IMR-90 (cell line): Measurements from ENCODE around the gene CAMTA2. TPM values are rescaled to one million over a fixed set of nuclear protein-coding genes. Genes with fewer than 3 reads are reported as not detected.
A peak's percentile ranks its signal among the peaks of the same experiment; 100 is the strongest.

ENCODE experiments used
- ATAC-seq: fragments of 200-7000 bp; cut with Tn5 transposase; 2 replicates; pipeline ENCODE4 v1.9.1; 2020; ENCODE audit warnings: low read depth, mild to moderate bottlenecking, moderate library complexity
- BruUV-seq: library from RNA; stranded (reverse); fragments of 400-500 nt; replicated peaks from 2 replicates; lab custom pipeline; 2021; lab: Mats Ljungman, UMichigan
- CTCF ChIA-PET: fragments of 300-600 bp; formaldehyde crosslinking; extraction: SDS; loops from one replicate; lab custom pipeline; 2021; ENCODE audit warnings: antibody characterized with exemption; lab: Yijun Ruan, JAX
- POLR2A ChIA-PET: fragments of 300-600 bp; sonication (Branson Sonifier 250); formaldehyde crosslinking; loops from one replicate; lab custom pipeline; 2022; ENCODE audit warnings: antibody characterized with exemption; ENCODE audit not compliant: unreplicated experiment; lab: Charles Lee
- DNase-seq: peaks from one replicate; pipeline ENCODE4 v3.0.0; 2013
- H2AFZ ChIP-seq: replicated peaks from 2 replicates; pipeline ENCODE3; 2013; ENCODE audit warnings: low read length, mild to moderate bottlenecking; ENCODE audit not compliant: poor library complexity
- H2AK5ac ChIP-seq: 2 replicates; pipeline ENCODE4 v1.6.1; 2013; ENCODE audit warnings: low read depth, low read length, inconsistent platforms
- H2AK9ac ChIP-seq: replicated peaks from 2 replicates; pipeline ENCODE3; 2013; ENCODE audit warnings: mild to moderate bottlenecking, low read depth, low read length, moderate library complexity; ENCODE audit not compliant: poor library complexity
- H2BK120ac ChIP-seq: 2 replicates; pipeline ENCODE4 v1.6.1; 2013; ENCODE audit warnings: low read depth, low read length, inconsistent platforms
- H2BK15ac ChIP-seq: 3 replicates; pipeline ENCODE4 v1.6.1; 2013; ENCODE audit warnings: low read depth, low read length, inconsistent platforms
- H2BK20ac ChIP-seq: 2 replicates; pipeline ENCODE4 v1.6.1; 2013; ENCODE audit warnings: low read depth, mild to moderate bottlenecking, inconsistent platforms, low read length, moderate library complexity
- H2BK5ac ChIP-seq: 2 replicates; pipeline ENCODE4 v1.6.1; 2013; ENCODE audit warnings: mild to moderate bottlenecking, low read depth, low read length, inconsistent platforms; ENCODE audit not compliant: poor library complexity, severe bottlenecking
- H3K14ac ChIP-seq: replicated peaks from 2 replicates; pipeline ENCODE4 v1.6.1; 2013; ENCODE audit warnings: low read depth, low read length, inconsistent platforms
- H3K18ac ChIP-seq: 2 replicates; pipeline ENCODE4 v1.6.1; 2013; ENCODE audit warnings: low read depth, low read length, control low read depth
- H3K23ac ChIP-seq: 2 replicates; pipeline ENCODE4 v1.6.1; 2013; ENCODE audit warnings: low read depth, low read length, inconsistent platforms
- H3K27ac ChIP-seq: 2 replicates; pipeline ENCODE4 v1.5.1; 2013; ENCODE audit warnings: mild to moderate bottlenecking, control low read depth, low read length; ENCODE audit not compliant: insufficient read depth
- H3K27me3 ChIP-seq: 2 replicates; pipeline ENCODE4 v1.6.1; 2013; ENCODE audit warnings: low read length; ENCODE audit not compliant: control insufficient read depth, insufficient read depth
- H3K36me3 ChIP-seq: 2 replicates; pipeline ENCODE4 v1.6.1; 2013; ENCODE audit warnings: low read length, mixed read lengths; ENCODE audit not compliant: control insufficient read depth, insufficient read depth
- H3K4ac ChIP-seq: 2 replicates; pipeline ENCODE4 v1.6.1; 2013; ENCODE audit warnings: low read depth, low read length, inconsistent platforms
- H3K4me1 ChIP-seq: 2 replicates; pipeline ENCODE4 v1.6.1; 2013; ENCODE audit warnings: low read length, mixed read lengths; ENCODE audit not compliant: control insufficient read depth, insufficient read depth
- H3K4me2 ChIP-seq: 2 replicates; pipeline ENCODE4 v1.6.1; 2013; ENCODE audit warnings: low read depth, mild to moderate bottlenecking, control low read depth, low read length, moderate library complexity
- H3K4me3 ChIP-seq: 2 replicates; pipeline ENCODE4 v1.5.1; 2013; ENCODE audit warnings: low read depth, mild to moderate bottlenecking, control low read depth, low read length, moderate library complexity; ENCODE audit not compliant: insufficient read depth
- H3K56ac ChIP-seq: 2 replicates; pipeline ENCODE4 v1.6.1; 2013; ENCODE audit warnings: low read length, inconsistent platforms; ENCODE audit not compliant: insufficient read depth; ENCODE audit errors: extremely low read depth
- H3K79me1 ChIP-seq, 2 experiments: 2 replicates each; pipeline ENCODE4 v1.6.1; 2013; ENCODE audit warnings: low read length in 2 of 2, inconsistent platforms in 1 of 2, low read depth in 1 of 2
- H3K9ac ChIP-seq: 2 replicates; pipeline ENCODE4 v1.6.1; 2013; ENCODE audit warnings: low read depth, low read length, control low read depth
- H3K9me1 ChIP-seq: 2 replicates; pipeline ENCODE4 v1.6.1; 2013; ENCODE audit warnings: low read length, inconsistent platforms; ENCODE audit not compliant: insufficient read depth
- H3K9me3 ChIP-seq: 2 replicates; pipeline ENCODE4 v1.6.1; 2013; ENCODE audit warnings: low read length; ENCODE audit not compliant: control insufficient read depth, insufficient read depth
- H4K20me1 ChIP-seq: 2 replicates; pipeline ENCODE4 v1.6.1; 2013; ENCODE audit warnings: low read length, inconsistent platforms; ENCODE audit not compliant: insufficient read depth
- H4K5ac ChIP-seq: 2 replicates; pipeline ENCODE4 v1.6.1; 2013; ENCODE audit warnings: mild to moderate bottlenecking, low read depth, low read length, control low read depth
- H4K8ac ChIP-seq, 2 experiments: 2 replicates each; pipeline ENCODE4 v1.6.1; 2013; ENCODE audit warnings: low read depth in 2 of 2, low read length in 2 of 2, control low read depth in 1 of 2, inconsistent platforms in 1 of 2
- H4K91ac ChIP-seq: 2 replicates; pipeline ENCODE4 v1.6.1; 2013; ENCODE audit warnings: low read depth, low read length, inconsistent platforms; ENCODE audit not compliant: insufficient read depth
- BHLHE40 ChIP-seq: fragments of 150-350 bp; IDR thresholded peaks from 2 replicates; pipeline ENCODE4 v1.6.1; 2016; ENCODE audit warnings: mild to moderate bottlenecking, low read depth, low read length
- CEBPB ChIP-seq: IDR thresholded peaks from 2 replicates; pipeline ENCODE4 v1.6.1; 2012; ENCODE audit warnings: low read depth, low read length, improper control_type of control experiment
- CHD1 ChIP-seq: IDR thresholded peaks from 2 replicates; pipeline ENCODE4 v1.6.1; 2012; ENCODE audit warnings: low read depth, low read length, improper control_type of control experiment
- FOS ChIP-seq: fragments of 150-350 bp; IDR thresholded peaks from 2 replicates; pipeline ENCODE4 v1.6.1; 2016; ENCODE audit warnings: low read depth, low read length
- MAFK ChIP-seq: IDR thresholded peaks from 2 replicates; pipeline ENCODE4 v1.6.1; 2012; ENCODE audit warnings: low read depth, low read length, improper control_type of control experiment
- MAZ ChIP-seq: IDR thresholded peaks from 2 replicates; pipeline ENCODE4 v1.6.1; 2012; ENCODE audit warnings: low read depth, mild to moderate bottlenecking, low read length, improper control_type of control experiment, moderate library complexity, borderline replicate concordance
- POLR2A ChIP-seq: IDR thresholded peaks from 2 replicates; pipeline ENCODE4 v1.6.1; 2012; ENCODE audit warnings: mild to moderate bottlenecking, low read depth, low read length
- RCOR1 ChIP-seq: IDR thresholded peaks from 2 replicates; pipeline ENCODE4 v1.6.1; 2012; ENCODE audit warnings: mild to moderate bottlenecking, low read length, improper control_type of control experiment; ENCODE audit not compliant: insufficient replicate concordance
- RFX5 ChIP-seq: IDR thresholded peaks from 2 replicates; pipeline ENCODE4 v1.8.0; 2012; ENCODE audit warnings: low read depth, mild to moderate bottlenecking, low read length, moderate library complexity
- USF2 ChIP-seq: fragments of 150-350 bp; IDR thresholded peaks from 2 replicates; pipeline ENCODE4 v1.6.1; 2017; ENCODE audit warnings: mild to moderate bottlenecking, antibody characterized with exemption, low read length, low read depth
- WGBS, 2 experiments: methylation state at CpG; one replicate each; pipeline versions ENCODE4 v1.1.5 to v1.1.7; 2013; ENCODE audit warnings: missing lambda C conversion rate in 2 of 2; ENCODE audit not compliant: insufficient read length in 1 of 2; ENCODE audit errors: extremely low coverage in 2 of 2; 5-methylcytosine and 5-hydroxymethylcytosine counted together
- dilution Hi-C: fragments of 300-500 bp; cut with HindIII; formaldehyde crosslinking; loops from one replicate; pipeline ENCODE4 v1.14.3; 2018; ENCODE audit warnings: low sequenced_read_pairs; ENCODE audit not compliant: unreplicated experiment
- in situ Hi-C: fragments of 300-500 bp; cut with MboI; formaldehyde crosslinking; loops from 3 replicates; pipeline ENCODE4 v1.14.3; 2019; ENCODE audit warnings: low sequenced_read_pairs, inconsistent platforms, mixed read lengths
- intact Hi-C: fragments of 100-400 bp; cut with micrococcal nuclease; formaldehyde crosslinking; loops from 2 replicates; pipeline ENCODE4 v1.10.0; 2022
- polyA plus RNA-seq, 3 experiments: library from polyadenylated mRNA; depleted of rRNA; stranded (reverse); fragments of >200 nt; gene quantifications; 2 replicates each; pipeline ENCODE4 v1.2.3, GENCODE V29; 2012; ENCODE audit warnings: low replicate concordance in 1 of 3
- total RNA-seq: library from RNA; depleted of rRNA; stranded (reverse); fragments of >200 nt; gene quantifications from 2 replicates; pipeline ENCODE4 v1.2.3, GENCODE V29; 2012
- TF ChIP-seq, protein P1 (sequence below): conservative IDR thresholded peaks from 2 replicates; pipeline ENCODE4 v1.5.1; 2012; ENCODE audit warnings: mild to moderate bottlenecking, low read depth, low read length, improper control_type of control experiment

CAMTA2 gene
- total and polyA plus RNA-seq, 2 of the 4 experiments (the other 2 are of a cell fraction) = 1.4 to 54.7 TPM

- Histone ChIP-seq H4K5ac (peak overlapping the region; percentile 56), H2AK5ac (peak overlapping the region; percentile 100), H3K27ac (peak overlapping the region; percentile 79), H3K9me1 (peaks cover 21% of the 10 kb centered on the region), H3K9me3 (no peaks in the 10 kb centered on the region), H3K79me1 (peaks cover 18 to 66% of the 10 kb centered on the region in 2 experiments), H3K4me3 (peak overlapping the region; percentile 39), H2BK20ac (peak overlapping the region; percentile 71), H2BK15ac (peak overlapping the region; percentile 67; the same call in 2 of the 3 replicates), H2AFZ (peak overlapping the region; percentile 91), H4K91ac (peak overlapping the region; percentile 99), H3K4ac (peak overlapping the region; percentile 100), H3K18ac (peak overlapping the region; percentile 87), H3K14ac (peak overlapping the region; percentile 83), H2BK5ac (peak overlapping the region; percentile 94), H3K27me3 (no peaks in the 10 kb centered on the region), H3K4me1 (peaks cover 14% of the 10 kb centered on the region), H3K23ac (peak overlapping the region; percentile 88), H3K9ac (peak overlapping the region; percentile 99), H4K20me1 (peaks cover 3% of the 10 kb centered on the region; the same call in 1 of the 2 replicates), H2BK120ac (peak overlapping the region; percentile 85), H2AK9ac (peak overlapping the region; percentile 100), H3K4me2 (peak overlapping the region; percentile 54), H3K36me3 (peaks cover 27% of the 10 kb centered on the region), H4K8ac (peak overlapping the region; percentile 96 to 97), H3K56ac (peak overlapping the region; percentile 99)
- WGBS, 2 experiments = no CpG with 5 or more reads among the region's 15 CpGs
- CTCF ChIA-PET = no interaction called here
- TF ChIP-seq FOS (peak; percentile 89), USF2 (0 out of 2 replicates have a peak, but pooled peaks have one; percentile 5), CEBPB (peak; percentile 98), POLR2A (peak; percentile 77), RFX5 (no peak), MAZ (no peak; the same call in none of the 2 replicates), CHD1 (no peak), MAFK (no peak), RCOR1 (no peak), BHLHE40 (peak; percentile 66)
- TF ChIP-seq, protein P1, sequence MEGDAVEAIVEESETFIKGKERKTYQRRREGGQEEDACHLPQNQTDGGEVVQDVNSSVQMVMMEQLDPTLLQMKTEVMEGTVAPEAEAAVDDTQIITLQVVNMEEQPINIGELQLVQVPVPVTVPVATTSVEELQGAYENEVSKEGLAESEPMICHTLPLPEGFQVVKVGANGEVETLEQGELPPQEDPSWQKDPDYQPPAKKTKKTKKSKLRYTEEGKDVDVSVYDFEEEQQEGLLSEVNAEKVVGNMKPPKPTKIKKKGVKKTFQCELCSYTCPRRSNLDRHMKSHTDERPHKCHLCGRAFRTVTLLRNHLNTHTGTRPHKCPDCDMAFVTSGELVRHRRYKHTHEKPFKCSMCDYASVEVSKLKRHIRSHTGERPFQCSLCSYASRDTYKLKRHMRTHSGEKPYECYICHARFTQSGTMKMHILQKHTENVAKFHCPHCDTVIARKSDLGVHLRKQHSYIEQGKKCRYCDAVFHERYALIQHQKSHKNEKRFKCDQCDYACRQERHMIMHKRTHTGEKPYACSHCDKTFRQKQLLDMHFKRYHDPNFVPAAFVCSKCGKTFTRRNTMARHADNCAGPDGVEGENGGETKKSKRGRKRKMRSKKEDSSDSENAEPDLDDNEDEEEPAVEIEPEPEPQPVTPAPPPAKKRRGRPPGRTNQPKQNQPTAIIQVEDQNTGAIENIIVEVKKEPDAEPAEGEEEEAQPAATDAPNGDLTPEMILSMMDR = no peak
- dilution Hi-C loops (no loop called here), intact Hi-C loops (loop anchor here (5.0 kb wide), 1 partner anchor 62 kb away; no protein-coding TSS in a partner anchor), in situ Hi-C loops (no loop called here)
- BruUV-seq = no TSS peak
- peak; percentile 2 for ATAC-seq
- DNase-seq = peak; percentile 95
- POLR2A ChIA-PET = interaction anchor here (1.4 kb wide), 1 partner anchor 10 kb away, joined by 4 read pairs; no protein-coding TSS in a partner anchor
These were observed 18.4 kb downstream of the CAMTA2 start for GRCh38 chr17:4969047-4969550.
